Brain microvascular endothelial cell (primary cell): Measurements from ENCODE around the gene JMJD7.

Experiments used
- DNase-seq: peaks from one replicate; pipeline ENCODE4 v3.0.0-alpha.2; 2020
- H3K27ac ChIP-seq: fragments of 250-450 bp; sonication (Bioruptor Pico); 2 replicates; pipeline ENCODE4 v1.5.1; 2020; ENCODE audit warnings: mild to moderate bottlenecking, moderate library complexity
- H3K27me3 ChIP-seq: fragments of 250-450 bp; sonication (Bioruptor Pico); replicated peaks from 2 replicates; pipeline ENCODE4 v1.5.1; 2020; ENCODE audit warnings: mild to moderate bottlenecking
- H3K36me3 ChIP-seq: fragments of 250-450 bp; sonication (Bioruptor Pico); replicated peaks from 2 replicates; pipeline ENCODE4 v1.5.1; 2020; ENCODE audit warnings: mild to moderate bottlenecking
- H3K4me3 ChIP-seq: 2 replicates; pipeline ENCODE4 v1.5.1; 2011; ENCODE audit warnings: low read depth, mild to moderate bottlenecking, control low read depth, low read length, moderate library complexity
- in situ Hi-C: cut with HindIII; loops from 2 replicates; pipeline ENCODE4 v1.10.0; 2017; ENCODE audit warnings: low sequenced_read_pairs, low pct_ligation_motif_present
- TF ChIP-seq, protein P1 (sequence below): IDR thresholded peaks from 2 replicates; pipeline ENCODE4 v1.5.1; 2011; ENCODE audit warnings: low read depth, mild to moderate bottlenecking, moderate library complexity, low read length, control low read depth, inconsistent platforms; ENCODE audit errors: missing control alignments

Gene JMJD7

DNA sequence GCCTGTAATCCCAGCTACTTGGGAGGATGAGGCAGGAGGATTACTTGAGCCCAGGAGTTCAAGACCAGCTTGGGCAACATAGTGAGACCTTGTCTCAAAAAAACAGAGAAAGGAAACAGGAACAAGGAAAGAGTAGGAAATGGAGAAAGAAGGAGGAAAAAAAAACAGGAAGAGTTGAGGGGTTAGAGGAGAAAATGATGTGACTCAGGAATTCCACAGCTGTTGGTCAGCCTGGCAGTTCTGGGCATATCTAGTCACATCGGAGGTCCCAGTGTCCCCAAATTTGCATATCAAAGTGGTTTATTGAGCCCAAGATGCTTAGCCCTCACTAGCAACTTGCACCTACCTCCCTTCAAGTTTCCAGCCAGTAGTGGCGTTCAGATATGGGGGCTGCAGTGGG is 18.8 kb upstream of the JMJD7 start:
- peaks cover 21% of the 10 kb centered on the region for H3K36me3 ChIP-seq
- in situ Hi-C loops = no loop called here

DNA sequence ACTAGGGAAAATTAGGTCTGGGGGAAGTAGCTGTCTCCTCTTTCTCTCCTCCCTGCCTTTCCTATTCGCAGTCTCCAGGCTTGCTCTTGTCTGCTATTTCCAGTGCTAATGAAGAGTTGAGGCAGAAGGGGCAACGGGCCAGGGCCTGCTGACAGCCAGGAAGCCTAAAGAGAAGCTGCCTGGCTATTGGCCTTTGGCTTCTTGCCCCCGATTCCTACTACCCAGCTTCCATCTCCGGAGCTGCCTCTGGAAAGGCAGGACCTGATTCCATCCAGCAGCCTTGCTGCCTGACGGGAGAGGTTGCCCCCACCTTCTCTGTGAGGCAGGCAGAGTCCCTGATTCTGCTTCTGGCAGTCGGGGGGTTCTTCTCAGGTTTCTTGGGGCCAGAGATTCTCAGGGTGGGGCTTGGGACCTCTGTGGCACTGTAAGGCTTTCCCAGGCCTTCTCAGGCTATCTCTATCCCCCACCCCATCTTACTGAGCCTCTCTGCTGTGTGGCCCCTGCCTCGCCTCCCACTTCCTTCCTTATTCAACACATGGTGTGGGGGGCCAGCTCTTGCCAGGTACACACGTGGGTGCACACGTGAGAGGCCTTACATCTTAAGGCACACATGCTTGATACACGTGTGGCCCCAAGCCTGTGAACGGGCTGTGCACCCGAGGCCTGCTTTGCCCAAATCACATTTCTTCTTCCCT is 18.2 kb upstream of the JMJD7 start:
- H3K4me3 ChIP-seq = no peak overlapping the region
- TF ChIP-seq, protein P1, sequence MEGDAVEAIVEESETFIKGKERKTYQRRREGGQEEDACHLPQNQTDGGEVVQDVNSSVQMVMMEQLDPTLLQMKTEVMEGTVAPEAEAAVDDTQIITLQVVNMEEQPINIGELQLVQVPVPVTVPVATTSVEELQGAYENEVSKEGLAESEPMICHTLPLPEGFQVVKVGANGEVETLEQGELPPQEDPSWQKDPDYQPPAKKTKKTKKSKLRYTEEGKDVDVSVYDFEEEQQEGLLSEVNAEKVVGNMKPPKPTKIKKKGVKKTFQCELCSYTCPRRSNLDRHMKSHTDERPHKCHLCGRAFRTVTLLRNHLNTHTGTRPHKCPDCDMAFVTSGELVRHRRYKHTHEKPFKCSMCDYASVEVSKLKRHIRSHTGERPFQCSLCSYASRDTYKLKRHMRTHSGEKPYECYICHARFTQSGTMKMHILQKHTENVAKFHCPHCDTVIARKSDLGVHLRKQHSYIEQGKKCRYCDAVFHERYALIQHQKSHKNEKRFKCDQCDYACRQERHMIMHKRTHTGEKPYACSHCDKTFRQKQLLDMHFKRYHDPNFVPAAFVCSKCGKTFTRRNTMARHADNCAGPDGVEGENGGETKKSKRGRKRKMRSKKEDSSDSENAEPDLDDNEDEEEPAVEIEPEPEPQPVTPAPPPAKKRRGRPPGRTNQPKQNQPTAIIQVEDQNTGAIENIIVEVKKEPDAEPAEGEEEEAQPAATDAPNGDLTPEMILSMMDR = no peak
- no peaks in the 10 kb centered on the region for H3K27me3 ChIP-seq
- H3K27ac ChIP-seq = no peak overlapping the region
- peaks cover 27% of the 10 kb centered on the region for H3K36me3 ChIP-seq
- no peak for DNase-seq
- in situ Hi-C loops = no loop called here

More for the DNA sequence above, 18.8 kb upstream of the JMJD7 start:
- no peak overlapping the region for H3K27ac ChIP-seq
- H3K27me3 ChIP-seq = no peaks in the 10 kb centered on the region
- TF ChIP-seq, protein P1 = no peak
- H3K4me3 ChIP-seq = no peak overlapping the region
- DNase-seq = no peak

DNA sequence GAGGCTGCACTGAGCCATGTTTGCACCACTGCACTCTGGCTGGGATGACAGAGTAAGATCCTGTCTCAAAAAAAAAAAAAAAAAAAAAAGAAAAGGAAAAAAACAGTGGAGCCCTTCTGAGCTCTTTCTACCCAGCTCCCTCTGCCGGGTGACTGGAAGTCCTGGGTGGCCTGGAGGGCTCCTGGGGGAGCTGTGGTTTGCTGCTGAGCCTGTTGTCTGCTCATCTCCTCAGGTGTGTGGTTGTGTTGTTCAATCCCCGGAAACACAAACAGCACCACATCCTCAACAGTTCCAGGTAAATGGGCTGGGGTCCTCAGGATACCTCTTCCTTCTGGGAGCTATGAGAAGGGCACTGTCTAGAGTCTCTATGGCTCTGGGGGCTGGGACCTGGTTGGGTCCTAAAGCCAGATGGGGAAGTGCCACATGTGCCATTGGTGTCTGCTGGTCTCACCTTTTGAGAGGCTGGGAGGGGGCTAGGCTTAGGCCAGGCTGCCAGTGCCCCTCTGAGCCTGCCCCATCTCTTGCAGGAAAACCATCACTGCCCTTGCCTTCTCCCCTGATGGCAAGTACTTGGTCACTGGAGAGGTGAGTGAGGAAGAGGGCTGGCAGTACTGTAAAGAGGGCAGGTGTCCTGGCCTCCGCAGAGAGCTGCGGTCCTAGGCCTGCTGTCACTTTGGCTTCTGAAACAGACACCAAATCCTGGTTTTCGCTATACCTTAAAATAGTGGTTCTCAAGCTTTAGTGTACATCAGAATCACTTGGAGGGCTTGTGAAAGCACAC is 17.1 kb upstream of the JMJD7 start:
- Histone ChIP-seq H3K27ac (no peak overlapping the region), H3K4me3 (no peak overlapping the region), H3K27me3 (no peaks in the 10 kb centered on the region), H3K36me3 (peaks cover 33% of the 10 kb centered on the region)
- TF ChIP-seq, protein P1 = peak; percentile 29
- in situ Hi-C loops = no loop called here
- DNase-seq = no peak

DNA sequence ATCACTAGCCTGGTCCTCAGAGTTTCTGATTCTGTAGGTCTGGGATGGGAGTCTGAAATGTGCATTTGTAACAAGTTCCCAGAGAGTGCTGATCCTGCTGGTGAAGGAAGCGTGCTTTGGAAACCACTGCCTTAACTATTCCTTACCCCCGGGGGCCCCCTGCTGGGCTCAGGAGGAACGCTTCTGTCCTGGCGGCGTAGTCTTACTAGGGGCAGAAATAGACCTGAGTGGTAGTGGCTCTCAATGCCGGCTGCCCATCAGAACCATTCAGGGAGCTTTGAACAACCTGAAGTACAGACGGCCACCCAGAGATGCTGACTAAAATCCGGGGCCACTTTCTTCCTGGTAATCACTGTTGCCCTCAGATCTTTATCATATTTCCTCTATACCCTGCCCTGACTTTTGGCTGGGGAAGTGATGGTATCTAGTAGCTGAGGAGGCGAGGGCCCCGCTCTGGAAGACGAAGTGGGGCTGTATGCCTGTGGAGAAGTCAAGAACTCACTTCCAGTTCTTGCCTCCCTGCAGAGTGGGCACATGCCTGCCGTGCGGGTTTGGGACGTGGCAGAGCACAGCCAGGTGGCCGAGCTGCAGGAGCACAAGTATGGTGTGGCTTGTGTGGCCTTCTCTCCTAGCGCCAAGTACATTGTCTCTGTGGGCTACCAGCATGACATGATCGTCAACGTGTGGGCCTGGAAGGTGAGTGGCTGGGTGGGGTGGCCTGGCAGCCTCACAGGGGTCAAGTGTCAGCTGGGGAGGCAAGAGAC is 16.3 kb upstream of the JMJD7 start:
- Histone ChIP-seq H3K4me3 (no peak overlapping the region), H3K36me3 (peaks cover 39% of the 10 kb centered on the region), H3K27ac (no peak overlapping the region), H3K27me3 (no peaks in the 10 kb centered on the region)
- in situ Hi-C loops = no loop called here
- TF ChIP-seq, protein P1 = peak; percentile 81
- DNase-seq = peak; percentile 79

DNA sequence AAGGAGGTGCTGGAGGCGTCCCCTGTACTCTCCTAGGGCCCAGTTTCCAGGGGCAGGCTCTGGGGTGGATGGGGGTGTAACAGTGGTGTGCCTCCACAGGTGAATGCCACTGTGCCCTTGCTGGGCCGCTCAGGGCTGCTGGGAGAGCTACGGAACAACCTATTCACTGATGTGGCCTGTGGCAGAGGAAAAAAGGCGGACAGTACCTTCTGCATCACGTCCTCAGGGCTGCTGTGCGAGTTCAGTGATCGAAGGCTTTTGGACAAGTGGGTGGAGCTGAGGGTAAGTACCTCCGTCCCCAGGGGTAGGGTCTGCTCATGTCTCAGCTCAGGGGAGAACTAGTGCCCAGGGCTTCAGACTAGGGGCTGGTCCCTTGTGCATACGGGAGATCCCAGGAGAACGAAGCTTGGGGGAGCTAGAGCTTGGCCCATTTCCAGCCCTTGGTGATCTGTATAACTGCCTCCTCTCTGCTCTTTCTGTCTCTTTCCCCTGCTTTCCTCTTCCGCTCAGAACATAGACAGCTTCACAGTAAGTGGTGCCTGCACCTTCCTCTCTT is 15.0 kb upstream of the JMJD7 start:
- no peak overlapping the region for H3K4me3 ChIP-seq
- in situ Hi-C loops = no loop called here
- peaks cover 51% of the 10 kb centered on the region for H3K36me3 ChIP-seq
- H3K27ac ChIP-seq = no peak overlapping the region
- H3K27me3 ChIP-seq = no peaks in the 10 kb centered on the region
- DNase-seq = no peak
- TF ChIP-seq, protein P1 = no peak
